Erythroblast (primary cell): Measurements from ENCODE around the gene FBXO42.

Source experiments
- GATA1 ChIP-seq: IDR thresholded peaks from 2 replicates; pipeline ENCODE4 v1.6.1; 2011; ENCODE audit warnings: low read depth, mild to moderate bottlenecking, control low read depth, low read length, moderate library complexity
- POLR2A ChIP-seq: IDR thresholded peaks from 2 replicates; pipeline ENCODE4 v1.6.1; 2011; ENCODE audit warnings: mild to moderate bottlenecking, low read length

DNA sequence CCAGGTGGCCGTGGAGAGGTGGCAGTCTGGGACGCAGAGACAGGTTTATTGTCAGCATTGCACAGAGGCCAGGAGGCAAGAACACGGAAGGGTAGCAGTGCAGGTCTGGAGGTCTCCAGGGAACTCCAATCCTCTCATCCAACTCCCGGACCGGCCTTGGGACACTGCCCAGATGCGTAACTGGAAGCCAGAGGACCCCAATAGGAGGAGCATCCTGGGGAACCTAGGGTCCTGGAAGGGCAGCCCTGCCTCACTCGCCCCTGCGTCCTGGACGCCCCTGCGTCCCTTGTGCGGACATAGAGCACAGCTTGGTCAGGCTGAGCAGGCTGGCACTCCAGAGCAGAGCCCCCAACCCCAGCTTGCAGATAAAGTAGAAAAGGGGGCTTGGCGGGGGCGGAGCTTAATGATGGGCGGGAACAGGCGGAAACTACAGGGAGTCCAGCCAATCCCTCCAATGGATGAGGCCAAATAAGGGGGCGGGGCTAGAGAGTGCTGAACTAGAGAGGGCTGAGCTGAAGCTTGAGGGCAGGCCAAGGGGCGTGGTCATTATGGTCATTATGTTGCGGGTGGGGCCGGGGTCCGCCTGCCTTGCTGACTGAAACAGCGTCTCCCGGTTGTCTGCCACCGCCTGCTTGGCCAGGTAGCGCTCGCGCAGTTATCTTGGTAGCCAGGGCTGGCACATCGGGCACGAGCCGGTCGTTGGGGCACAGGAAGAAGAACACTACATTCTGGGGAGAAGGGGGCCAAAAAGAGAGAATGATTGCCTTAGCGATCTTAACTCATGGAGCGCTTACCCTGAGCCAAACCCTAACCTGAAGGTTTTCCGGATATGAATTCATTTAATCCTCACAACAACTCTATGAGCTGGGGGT lies 136.2 kb downstream of the FBXO42 start:
- peak; percentile 50 for TF ChIP-seq POLR2A
- TF ChIP-seq GATA1 = no peak
